GM12874 (cell line): Measurements from ENCODE around the gene NDUFS8.

ENCODE experiments used
- CTCF ChIP-seq: IDR thresholded peaks from 2 replicates; pipeline ENCODE4 v1.5.1; 2011; ENCODE audit warnings: low read depth, mild to moderate bottlenecking, control low read depth, low read length, moderate library complexity; ENCODE audit not compliant: insufficient read depth

NDUFS8 gene

GRCh38 chr11:68041617-68042218, 11.2 kb downstream of the NDUFS8 start:
- no peak for TF ChIP-seq CTCF

- TF ChIP-seq CTCF = no peak
These were observed 11.9 kb downstream of the NDUFS8 start for GRCh38 chr11:68042219-68043028.

- no peak for TF ChIP-seq CTCF
These were observed 12.5 kb downstream of the NDUFS8 start for GRCh38 chr11:68043029-68043348.

GRCh38 chr11:68043349-68044144, 13.1 kb downstream of the NDUFS8 start:
- no peak for TF ChIP-seq CTCF

- TF ChIP-seq CTCF = no peak
These were observed 13.8 kb downstream of the NDUFS8 start for GRCh38 chr11:68044145-68044813.

- no peak for TF ChIP-seq CTCF
These were observed 14.4 kb downstream of the NDUFS8 start for GRCh38 chr11:68044898-68045351.
